HPDE6-E6E7 (cell line): ENCODE data around the gene TYW1.
"Not testable (repeated sequence)": the region's sequence is repeated elsewhere in the genome, so short reads cannot be mapped to it uniquely, and the experiment has no call there.

Experiments used
- DNase-seq: peaks from one replicate; pipeline ENCODE4 v3.0.0; 2011; ENCODE audit warnings: missing footprints; ENCODE audit errors: extremely low spot score

The TYW1 gene

GRCh38 chr7:67189801-67190465, 193.3 kb downstream of the TYW1 start:
- not testable (repeated sequence) for DNase-seq

- DNase-seq = not testable (repeated sequence)
These were observed 194.5 kb downstream of the TYW1 start for GRCh38 chr7:67191002-67191720.

GRCh38 chr7:67192123-67192702, 195.6 kb downstream of the TYW1 start:
- DNase-seq = not testable (repeated sequence)

DNA sequence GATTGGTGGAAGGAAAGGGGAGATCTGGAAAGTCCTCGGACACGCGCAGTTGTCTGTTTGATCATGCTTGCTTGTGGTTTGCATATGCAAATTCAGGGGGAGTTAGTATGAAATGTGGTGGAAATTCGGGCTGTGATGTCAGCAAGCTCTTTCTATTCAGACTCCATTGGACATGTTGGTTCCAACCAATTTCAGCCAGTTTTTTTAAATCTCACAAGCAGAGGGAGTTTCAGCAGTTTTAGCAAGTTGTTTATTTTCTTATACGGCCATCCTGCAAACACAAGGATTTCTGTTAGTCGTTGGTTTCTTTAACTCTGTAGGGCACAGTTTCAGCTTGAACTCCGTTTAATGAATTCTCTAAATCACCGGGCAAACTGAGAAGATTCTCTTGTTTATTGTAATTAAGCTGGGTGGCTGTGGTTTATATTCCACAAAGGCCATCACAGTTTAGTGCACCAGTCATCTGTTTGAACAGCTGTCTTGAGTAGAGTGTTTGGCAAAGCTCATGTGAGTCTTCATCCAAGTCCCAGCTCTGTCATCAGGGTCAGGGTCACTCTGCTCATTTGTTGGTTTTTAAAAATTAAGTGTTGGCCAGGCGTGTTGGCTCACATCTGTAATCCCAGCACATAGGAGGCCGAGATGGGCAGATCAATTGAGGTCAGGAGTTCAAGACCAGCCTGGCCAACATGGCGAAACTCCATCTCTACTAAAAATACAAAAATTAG, 196.4 kb downstream of the TYW1 start:
- DNase-seq = not testable (repeated sequence)

GRCh38 chr7:67196176-67196575, 199.5 kb downstream of the TYW1 start:
- DNase-seq = not testable (repeated sequence)

DNA sequence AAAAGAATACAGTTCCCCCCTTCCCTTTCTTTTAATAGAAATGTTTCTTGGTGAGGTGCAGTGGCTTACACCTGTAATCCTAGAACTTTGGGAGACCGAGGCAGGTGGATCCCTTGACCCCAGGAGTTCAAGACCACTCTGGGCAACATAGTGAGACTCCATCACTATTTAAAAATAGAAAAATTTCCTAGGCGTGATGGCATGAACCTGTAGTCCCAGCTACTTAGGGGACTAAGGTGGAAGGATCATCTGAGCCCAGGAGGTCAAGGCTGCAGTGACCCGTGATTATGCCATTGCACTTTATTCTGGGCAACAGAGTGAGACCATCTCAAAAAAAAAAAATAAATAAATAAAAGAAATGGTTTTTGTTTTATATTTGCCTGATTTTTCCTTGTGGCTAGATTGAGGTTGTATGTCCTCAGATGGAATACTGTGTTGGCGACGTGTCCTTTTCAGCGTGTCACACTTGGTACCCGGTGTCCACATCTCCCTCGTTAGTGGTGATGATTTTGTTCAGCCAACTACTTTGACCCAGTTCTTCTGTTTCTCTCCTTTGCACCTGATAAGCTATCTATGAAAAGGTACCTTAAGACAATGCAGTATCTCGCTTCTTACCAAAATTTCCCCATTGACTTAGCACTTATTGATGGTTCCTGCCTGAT, 202.4 kb downstream of the TYW1 start:
- DNase-seq = not testable (repeated sequence)

- not testable (repeated sequence) for DNase-seq
These were observed 209.1 kb downstream of the TYW1 start for GRCh38 chr7:67205772-67206171.

- DNase-seq = no peak
These were observed 209.8 kb downstream of the TYW1 start for GRCh38 chr7:67206452-67206851.

DNA sequence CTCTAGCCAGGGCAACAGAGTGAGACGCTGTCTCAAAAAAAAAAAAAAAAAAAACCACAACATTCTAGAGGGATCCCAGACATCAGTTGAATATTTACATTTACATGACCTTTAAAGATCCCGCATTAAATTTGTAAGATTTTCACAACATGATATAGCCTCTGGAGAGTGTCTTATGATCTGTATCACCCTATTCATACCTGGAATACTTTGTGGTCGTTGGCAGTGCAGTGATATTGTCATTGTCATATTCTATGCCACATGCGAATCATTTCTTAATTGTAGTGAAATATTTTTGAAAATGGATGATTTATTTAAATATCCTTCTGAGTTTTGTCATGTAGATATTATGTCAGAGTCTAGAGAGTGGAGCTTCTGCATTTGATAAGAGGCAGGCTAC, 212.0 kb downstream of the TYW1 start:
- DNase-seq = not testable (repeated sequence)

GRCh38 chr7:67209256-67209655, 212.6 kb downstream of the TYW1 start:
- no peak for DNase-seq

DNA sequence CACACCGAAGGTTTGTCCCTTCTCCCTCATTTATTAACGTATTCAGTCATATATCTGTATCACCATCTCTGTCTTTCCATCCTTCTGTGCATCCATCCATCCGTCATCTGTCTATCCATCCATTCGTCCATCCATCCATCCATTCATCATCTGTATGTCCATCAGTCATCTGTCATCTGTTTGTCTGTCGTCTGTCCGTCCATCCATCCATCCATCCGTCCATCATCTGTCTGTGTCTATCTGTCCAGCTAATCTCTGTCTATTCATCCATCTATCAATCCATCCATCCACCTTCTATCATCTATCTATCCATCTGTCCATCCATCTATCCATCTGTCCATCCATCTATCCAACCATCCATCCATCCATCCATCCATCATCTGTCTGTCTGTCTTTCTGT, 213.9 kb downstream of the TYW1 start:
- no peak for DNase-seq

DNA sequence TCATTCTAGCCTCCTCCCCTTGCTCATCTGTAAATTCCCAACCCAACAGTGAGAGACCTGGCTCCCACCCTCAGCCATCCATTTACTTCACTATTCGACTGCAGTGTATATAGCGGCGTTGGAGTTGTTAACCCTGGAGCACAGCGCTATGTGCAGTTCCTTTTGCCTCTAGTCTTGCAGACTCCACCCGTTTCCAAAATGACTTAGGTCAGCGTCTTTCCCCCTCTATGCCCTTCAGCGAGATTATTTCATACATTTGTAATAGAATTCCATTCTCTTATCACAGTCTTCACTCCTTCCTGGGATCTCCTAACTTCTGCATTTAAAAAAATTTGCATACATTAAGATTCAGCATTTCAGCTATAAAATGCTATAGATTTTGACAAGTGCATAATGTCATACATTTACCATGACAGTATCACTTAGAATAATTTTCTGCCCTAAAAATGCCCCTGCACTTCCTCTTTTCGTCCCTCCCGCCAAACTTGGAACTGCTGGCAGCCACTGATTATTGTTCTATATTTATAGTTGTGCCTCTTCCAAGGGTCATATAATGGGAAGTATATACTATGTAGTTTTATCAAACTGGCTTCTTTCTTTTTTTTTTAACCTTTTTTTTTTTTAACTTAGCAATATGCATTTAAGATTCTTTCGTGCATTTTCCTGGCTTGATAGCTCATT, 215.2 kb downstream of the TYW1 start:
- not testable (repeated sequence) for DNase-seq

DNA sequence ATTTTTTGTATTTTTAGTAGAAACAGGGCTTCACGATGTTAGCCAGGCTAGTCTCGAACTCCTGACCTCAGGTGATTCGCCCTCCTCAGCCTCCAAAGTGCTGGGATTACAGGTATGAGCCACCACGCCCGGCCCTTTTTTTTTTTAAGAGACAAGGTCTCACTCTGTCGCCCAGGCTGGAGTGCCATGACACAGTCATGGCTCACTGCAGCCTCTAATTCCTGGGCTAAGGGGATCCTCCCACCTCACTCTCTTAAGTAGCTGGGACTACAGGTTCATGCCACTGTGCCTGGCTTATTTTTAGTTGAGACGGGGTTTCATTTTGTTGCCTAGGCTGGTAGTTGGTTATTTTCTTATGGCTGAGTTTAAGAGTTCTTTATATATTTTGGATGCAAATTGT, 216.4 kb downstream of the TYW1 start:
- DNase-seq = not testable (repeated sequence)

GRCh38 chr7:67223551-67223950, 226.9 kb downstream of the TYW1 start:
- DNase-seq = not testable (repeated sequence)

GRCh38 chr7:67226340-67226907, 229.8 kb downstream of the TYW1 start:
- DNase-seq = not testable (repeated sequence)

DNA sequence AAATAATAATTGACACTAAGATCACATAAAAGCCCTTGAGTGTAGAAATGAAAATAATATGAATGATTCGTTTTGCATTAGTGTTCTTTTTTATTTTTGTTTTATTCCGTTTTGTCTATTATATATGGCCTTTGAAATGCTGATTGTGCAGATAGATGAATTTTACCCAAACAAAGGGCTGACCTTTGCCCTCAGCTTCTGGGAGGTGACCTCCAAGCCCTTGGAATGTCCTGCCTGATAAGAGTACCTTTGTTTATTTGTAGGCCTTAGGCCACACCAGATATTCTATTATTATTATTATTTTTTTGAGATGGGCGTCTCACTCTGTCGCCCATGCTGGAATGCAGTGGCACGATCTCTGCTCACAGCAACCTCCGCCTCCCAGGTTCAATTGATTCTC, 230.3 kb downstream of the TYW1 start:
- not testable (repeated sequence) for DNase-seq

DNA sequence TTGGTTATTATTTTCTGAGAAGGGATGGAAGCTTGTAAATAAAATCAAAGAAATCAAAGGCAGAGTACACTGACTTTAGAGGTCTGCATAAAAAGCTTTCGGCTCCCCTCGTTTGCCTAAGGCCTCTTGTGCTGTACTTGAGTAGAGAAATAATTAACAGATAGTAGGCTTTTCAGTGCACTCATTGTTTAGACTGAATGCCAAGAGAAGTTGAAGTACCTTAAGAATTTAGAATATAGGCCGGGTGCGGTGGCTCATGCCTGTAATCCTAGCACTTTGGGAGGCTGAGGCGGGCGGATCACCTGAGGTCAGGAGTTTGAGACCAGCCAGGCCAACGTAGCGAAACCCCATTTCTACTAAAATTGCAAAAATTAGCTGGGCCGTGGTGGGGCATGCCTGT, 232.4 kb downstream of the TYW1 start:
- DNase-seq = not testable (repeated sequence)

- not testable (repeated sequence) for DNase-seq
These were observed 233.4 kb downstream of the TYW1 start for GRCh38 chr7:67230029-67230428.

DNA sequence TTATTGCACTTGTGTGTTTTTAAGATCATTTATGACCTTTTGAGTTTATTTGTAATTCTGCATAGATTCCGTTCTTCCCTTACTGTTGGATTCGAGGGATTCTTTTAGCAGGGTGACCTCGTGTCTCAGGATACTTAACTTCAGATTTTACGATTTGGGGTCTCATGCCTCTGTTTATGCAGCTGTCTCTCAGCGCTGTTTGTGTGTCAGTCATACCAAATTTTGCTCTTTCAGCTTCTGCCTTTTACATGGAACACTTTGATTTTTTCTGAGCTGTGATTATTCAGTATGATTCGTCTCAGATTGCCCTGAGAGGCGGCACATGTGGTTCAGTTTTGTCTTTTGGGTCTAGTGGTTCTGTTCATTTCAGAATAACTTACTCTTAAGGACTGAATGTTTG, 236.9 kb downstream of the TYW1 start:
- DNase-seq = not testable (repeated sequence)

DNA sequence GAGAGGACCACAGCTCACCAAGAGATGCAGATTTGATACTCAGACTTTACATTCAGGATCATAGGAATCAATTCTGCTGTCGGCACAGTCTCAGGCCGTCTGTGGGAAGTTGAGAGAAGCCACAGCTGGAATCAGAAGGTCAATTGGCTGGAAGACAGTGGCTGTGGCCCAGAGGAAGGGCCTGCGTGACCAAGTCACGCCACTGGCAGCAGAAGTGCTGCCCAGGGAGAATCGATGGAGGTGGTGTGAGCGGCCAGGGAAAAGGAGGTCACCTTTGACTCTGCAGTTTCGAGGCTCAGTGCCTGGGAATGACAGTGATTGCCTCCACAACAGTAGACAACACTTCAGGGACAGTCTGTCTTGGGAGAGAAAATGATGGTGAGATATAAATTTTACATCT, 239.6 kb downstream of the TYW1 start:
- not testable (repeated sequence) for DNase-seq

GRCh38 chr7:67242871-67243270, 246.2 kb downstream of the TYW1 start:
- not testable (repeated sequence) for DNase-seq
